GM19240 (cell line): Measurements from ENCODE around the gene KRT10.

Experiments
- DNase-seq: peaks from one replicate; pipeline ENCODE4 v3.0.0; 2011; ENCODE audit warnings: low spot score; ENCODE audit not compliant: insufficient read length

Gene KRT10

DNA sequence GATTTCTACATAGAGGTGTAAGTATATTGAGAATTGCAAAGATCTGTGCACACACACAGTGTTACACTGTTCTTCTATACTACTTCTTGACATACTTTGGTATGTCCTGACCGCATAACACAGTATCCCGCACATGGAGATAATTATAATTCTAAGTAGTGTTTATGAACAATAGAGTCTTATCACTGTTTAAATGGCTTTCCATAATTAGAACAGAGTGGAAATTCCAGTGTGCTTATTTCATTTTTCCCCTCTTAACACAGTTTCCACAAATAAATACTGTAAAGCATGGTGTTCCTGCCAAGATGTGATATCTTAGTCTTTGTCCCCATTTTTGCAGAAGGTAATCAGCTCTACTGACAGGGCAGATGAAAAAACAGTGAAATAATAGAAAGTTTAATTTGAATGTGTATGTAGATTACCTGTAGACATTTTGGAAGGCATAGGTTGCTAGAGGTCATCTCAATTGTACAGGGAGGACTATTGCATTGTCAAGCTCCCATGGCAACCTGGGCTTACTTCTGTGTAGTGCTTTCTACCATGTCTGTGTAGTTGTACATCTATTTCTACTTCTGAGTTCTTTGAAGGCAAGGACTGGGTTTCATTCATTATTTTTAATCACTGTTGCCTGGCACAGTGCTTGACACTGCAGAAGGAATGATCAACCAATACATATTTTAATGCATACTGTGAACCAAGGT is 12.5 kb downstream of the KRT10 start:
- DNase-seq: no peak

GRCh38 chr17:40806131-40806530 is 16.3 kb downstream of the KRT10 start:
- no peak for DNase-seq

GRCh38 chr17:40803617-40804082 is 18.8 kb downstream of the KRT10 start:
- peak; percentile 58 for DNase-seq

- DNase-seq: no peak
These were observed 21.3 kb downstream of the KRT10 start for GRCh38 chr17:40801157-40801556.

GRCh38 chr17:40800381-40800780 is 22.0 kb downstream of the KRT10 start:
- DNase-seq: no peak

DNA sequence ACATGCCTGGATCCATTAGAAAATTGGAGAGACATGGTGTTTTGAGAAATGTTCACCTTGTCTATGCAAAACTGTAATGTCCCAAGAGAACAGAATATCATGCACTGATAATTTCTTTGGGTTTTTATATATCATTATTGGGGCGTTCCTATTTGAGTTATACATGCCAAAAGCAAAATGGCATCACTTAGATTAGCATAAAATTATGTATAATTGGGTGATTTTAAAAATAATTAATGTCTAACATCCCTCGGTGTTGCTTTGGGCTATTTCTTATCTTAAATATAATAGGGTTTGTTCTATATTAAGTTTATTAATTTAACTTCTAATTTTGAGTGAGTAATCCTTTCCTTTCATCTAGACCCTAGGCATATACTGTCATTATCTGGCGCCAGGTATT is 22.6 kb downstream of the KRT10 start, which contains the start of gene KRT28:
KRT28 (minus strand) TSS at position 101 of the 400 bp plus-strand sequence; CDS start at position 35, 66 bp downstream.
- no peak for DNase-seq

DNA sequence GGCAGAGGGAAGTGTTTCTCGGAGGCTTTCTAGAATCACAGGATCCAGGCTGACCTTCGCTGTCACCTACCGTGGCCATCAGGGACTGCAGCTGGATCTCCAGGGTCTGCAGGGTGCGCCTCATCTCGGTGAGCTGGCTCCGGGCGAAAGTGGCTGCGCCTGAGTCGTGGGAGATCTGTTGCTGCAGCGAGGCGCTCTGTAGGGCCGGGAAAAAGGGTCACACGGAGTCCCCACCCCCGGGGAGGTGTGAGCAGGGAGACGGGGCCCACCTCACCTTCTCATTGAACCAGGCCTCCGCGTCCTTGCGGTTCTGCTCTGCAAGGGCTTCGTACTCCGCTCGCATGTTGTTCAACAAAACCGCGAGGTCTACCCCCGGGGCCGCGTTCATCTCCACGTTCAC is 25.6 kb downstream of the KRT10 start:
- no peak for DNase-seq

- no peak for DNase-seq
These were observed 27.3 kb downstream of the KRT10 start for GRCh38 chr17:40795019-40795667.

GRCh38 chr17:40794466-40794865 is 27.9 kb downstream of the KRT10 start:
- no peak for DNase-seq

- no peak for DNase-seq
These were observed 28.6 kb downstream of the KRT10 start for GRCh38 chr17:40793832-40794231.

DNA sequence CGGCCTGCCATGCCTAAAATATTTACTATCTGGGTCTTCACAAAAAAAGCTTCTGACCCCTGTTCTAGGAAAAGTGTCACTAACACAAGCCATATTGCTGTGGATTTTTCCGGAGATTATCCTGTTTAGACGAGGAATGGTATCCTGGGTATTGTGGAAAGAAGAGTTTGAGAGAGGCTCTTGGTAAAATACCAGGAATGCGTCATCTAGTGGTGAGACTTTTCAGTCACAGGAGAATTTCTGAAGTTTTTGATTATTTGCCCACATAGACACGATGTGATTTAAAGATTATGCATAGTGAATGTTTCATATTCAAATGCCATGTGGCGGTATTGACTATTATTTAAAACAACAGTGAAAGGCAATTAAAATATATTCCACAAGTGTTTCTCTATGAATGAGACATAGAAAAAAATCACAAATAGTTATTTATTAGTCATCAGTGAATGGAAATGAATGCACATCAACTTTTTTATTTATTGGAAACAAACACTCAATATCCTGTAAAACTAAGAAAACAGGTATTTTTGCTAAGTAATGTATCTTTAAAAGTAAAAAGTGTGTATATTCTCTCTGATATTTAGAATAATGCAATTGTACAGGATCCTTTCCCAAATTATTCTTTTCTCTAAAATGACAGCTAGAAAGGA is 30.5 kb downstream of the KRT10 start:
- DNase-seq: no peak

- no peak for DNase-seq
These were observed 31.3 kb downstream of the KRT10 start for GRCh38 chr17:40791111-40791510.

- DNase-seq: no peak
These were observed 40.0 kb downstream of the KRT10 start, which contains the start of gene KRT27 for GRCh38 chr17:40782450-40782849. TSS of gene KRT27 (minus strand) at chr17:40782550. CDS start at chr17:40782493, 57 bp downstream.

- no peak for DNase-seq
These were observed 43.1 kb downstream of the KRT10 start for GRCh38 chr17:40779181-40779909.

DNA sequence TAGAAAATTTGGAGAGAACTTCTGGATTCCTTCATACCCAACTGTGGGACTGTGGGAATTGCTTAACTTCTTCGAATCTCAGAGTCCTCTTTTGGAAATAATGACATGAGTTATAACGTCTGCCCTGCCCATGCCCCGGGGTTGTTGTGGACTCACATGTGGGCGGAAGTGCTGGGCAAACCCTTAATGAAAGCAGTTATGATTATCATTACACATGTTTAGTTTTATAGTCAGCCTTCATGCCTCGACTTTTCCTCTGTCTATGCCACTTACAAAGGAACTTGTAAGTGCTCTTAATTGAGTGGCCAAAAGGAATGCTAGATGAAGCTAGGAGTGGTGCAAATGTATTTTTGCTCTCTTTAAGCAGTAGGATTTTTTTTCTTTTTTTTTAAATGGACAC is 44.0 kb downstream of the KRT10 start:
- no peak for DNase-seq

GRCh38 chr17:40777971-40778370 is 44.4 kb downstream of the KRT10 start:
- DNase-seq: no peak

DNA sequence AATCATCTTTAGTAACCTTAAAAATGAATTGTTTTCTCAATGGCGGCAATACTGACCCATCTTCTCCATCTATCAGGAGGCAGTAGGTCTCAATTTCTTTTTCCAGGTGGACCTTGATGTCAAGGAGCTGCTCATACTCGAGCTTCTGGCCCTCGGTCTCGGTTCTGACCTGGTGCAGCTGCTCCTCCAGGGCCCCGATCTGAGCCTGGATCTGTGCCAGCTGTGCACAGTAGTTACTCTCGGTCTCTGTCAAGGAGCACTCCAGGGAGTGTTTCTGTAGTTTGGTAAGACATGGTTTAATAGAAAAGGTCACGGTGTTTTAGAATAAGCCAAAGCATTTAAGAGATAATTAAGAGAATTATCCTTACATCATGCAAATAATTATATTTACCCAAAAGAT is 45.0 kb downstream of the KRT10 start:
- no peak for DNase-seq

GRCh38 chr17:40775945-40776344 is 46.5 kb downstream of the KRT10 start:
- DNase-seq: no peak

- no peak for DNase-seq
These were observed 50.3 kb downstream of the KRT10 start, which contains the start of gene KRT26 for GRCh38 chr17:40772101-40772500. TSS of gene KRT26 (minus strand) at chr17:40772201. CDS start at chr17:40772113, 88 bp downstream.
